VCaP (cell line): ENCODE data around the gene TUBD1.

Experiments used
- H3K27ac ChIP-seq: fragments of 450-650 bp; 2 replicates; pipeline ENCODE4 v1.5.1; 2017
- CTCF ChIP-seq: fragments of 450-650 bp; conservative IDR thresholded peaks from 2 replicates; pipeline ENCODE4 v1.5.1; 2017; ENCODE audit warnings: mild to moderate bottlenecking, moderate library complexity

Gene TUBD1

GRCh38 chr17:59827721-59828477 lies 64.8 kb downstream of the TUBD1 start:
- TF ChIP-seq CTCF = no peak
- H3K27ac ChIP-seq = peak overlapping the region; percentile 96

- TF ChIP-seq CTCF = no peak
- H3K27ac ChIP-seq = peak overlapping the region; percentile 96
Measured at GRCh38 chr17:59826706-59827453, 65.9 kb downstream of the TUBD1 start.

- peak overlapping the region; percentile 96 for H3K27ac ChIP-seq
- no peak for TF ChIP-seq CTCF
Measured at GRCh38 chr17:59825533-59826322, 67.0 kb downstream of the TUBD1 start.

GRCh38 chr17:59815965-59816364 lies 76.8 kb downstream of the TUBD1 start:
- TF ChIP-seq CTCF = no peak
- H3K27ac ChIP-seq = no peak overlapping the region

- H3K27ac ChIP-seq = no peak overlapping the region
- TF ChIP-seq CTCF = no peak
Measured at GRCh38 chr17:59814685-59815084, 78.1 kb downstream of the TUBD1 start.

- H3K27ac ChIP-seq = no peak overlapping the region
- TF ChIP-seq CTCF = no peak
Measured at GRCh38 chr17:59814276-59814675, 78.5 kb downstream of the TUBD1 start.

GRCh38 chr17:59812139-59812538 lies 80.6 kb downstream of the TUBD1 start:
- no peak overlapping the region for H3K27ac ChIP-seq
- TF ChIP-seq CTCF = no peak
